ENCODE results near the gene ARID3B.

GRCh38 chr15:74540161-74540760 is 759 bp upstream of the ARID3B start:
- no peak for TF ChIP-seq EP300 (IDR thresholded peaks at IDR 0.05; ENCODE audit: borderline replicate concordance in 1 of 2, low read depth in 1 of 2, low read length in 1 of 2)
- TF ChIP-seq GABPA (IDR thresholded peaks at IDR 0.05; ENCODE audit: low read depth): no peak
- TF ChIP-seq CTCF (IDR thresholded peaks at IDR 0.05): no peak
- TF ChIP-seq EZH2phosphoT487 (IDR thresholded peaks at IDR 0.05; ENCODE audit: borderline replicate concordance, low read depth): no peak
- no peak for TF ChIP-seq REST (IDR thresholded peaks at IDR 0.05; ENCODE audit: low read depth, low read length)
- TF ChIP-seq YY1 (IDR thresholded peaks at IDR 0.05; ENCODE audit: low read depth): no peak
- TF ChIP-seq TAF1 (IDR thresholded peaks at IDR 0.05; ENCODE audit: borderline replicate concordance, low read depth, low read length): no peak
- no peak for TF ChIP-seq IRF3 (IDR thresholded peaks at IDR 0.05; ENCODE audit: low read depth, low read length)
- no peak for TF ChIP-seq SIN3A (IDR thresholded peaks at IDR 0.05; ENCODE audit: borderline replicate concordance, low read depth, low read length)
- no peak; the same call in 1 of the 2 replicates for TF ChIP-seq POLR2AphosphoS5 (IDR thresholded peaks at IDR 0.05; ENCODE audit: low read depth, low read length)
- TF ChIP-seq MAX (IDR thresholded peaks at IDR 0.05; ENCODE audit: low read depth): no peak
- TF ChIP-seq PBX3 (IDR thresholded peaks at IDR 0.05): no peak
- no peak for TF ChIP-seq RAD21 (IDR thresholded peaks at IDR 0.05; ENCODE audit: low read length)

All from SK-N-SH (cell line).